Left renal pelvis (tissue), 4 donors: Measurements from ENCODE around the gene QSOX1. TPM values are rescaled to one million over a fixed set of nuclear protein-coding genes. Genes with fewer than 3 reads are reported as not detected.

Experiments
- DNase-seq, 4 donors: peaks; one replicate each; pipeline ENCODE4 v3.0.0-alpha.2; 2013; ENCODE audit warnings: low read depth in 4 of 4, low spot score in 3 of 4
- polyA plus RNA-seq, 4 donors: library from polyadenylated mRNA; unstranded; fragments of 120-200 nt; gene quantifications; one replicate each; pipeline ENCODE4 v1.2.1, GENCODE V29; 2013; ENCODE audit not compliant: insufficient read length in 4 of 4

Gene QSOX1
- polyA plus RNA-seq, 4 donors = 52.3 to 72.8 (median 58.7) TPM

DNA sequence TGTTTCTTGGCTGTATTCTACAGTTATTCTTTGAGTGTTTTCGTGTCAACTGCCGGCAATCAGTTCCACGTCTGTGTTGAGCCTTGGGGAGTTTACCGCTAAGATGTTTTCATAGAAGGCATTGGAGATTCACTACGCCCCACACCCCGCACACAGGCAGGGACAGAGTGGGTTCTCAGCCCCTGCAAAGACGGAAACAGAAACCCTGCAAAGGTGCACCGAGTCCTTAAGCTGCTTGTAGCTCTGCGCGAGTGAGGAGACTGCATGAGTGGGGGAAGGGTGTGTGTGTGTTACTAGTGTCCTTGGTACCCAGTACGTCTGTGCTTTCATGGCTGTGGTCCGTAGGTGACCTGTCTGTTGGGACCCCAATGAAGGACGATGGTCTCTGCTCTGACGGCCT, 77.3 kb downstream of the QSOX1 start:
- DNase-seq = no peak

DNA sequence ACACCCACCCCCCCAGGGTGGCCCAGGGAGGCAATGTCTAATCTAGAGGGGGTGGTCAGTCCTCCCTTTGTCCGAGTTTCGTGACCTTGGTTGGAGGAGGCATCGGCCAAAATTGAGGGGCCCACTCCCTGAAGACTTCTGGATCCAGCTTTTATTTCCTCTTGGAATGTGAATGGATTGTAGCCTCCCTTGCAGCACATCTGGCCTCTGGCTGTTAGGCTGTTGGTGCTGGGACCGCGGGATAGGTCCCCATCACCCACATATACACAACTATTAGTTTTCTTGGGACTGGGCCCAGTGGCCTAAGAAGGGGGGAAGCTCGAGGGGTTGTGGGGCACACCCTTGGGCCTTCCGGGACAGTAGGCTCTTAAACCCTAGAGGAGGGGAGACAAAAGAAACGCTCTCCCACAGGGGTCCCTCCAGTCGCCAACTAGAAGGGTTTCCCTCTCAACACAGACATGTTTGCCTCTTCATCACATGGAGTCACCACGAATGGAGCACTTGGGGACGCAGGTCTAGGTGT, 77.9 kb downstream of the QSOX1 start:
- DNase-seq = no peak

DNA sequence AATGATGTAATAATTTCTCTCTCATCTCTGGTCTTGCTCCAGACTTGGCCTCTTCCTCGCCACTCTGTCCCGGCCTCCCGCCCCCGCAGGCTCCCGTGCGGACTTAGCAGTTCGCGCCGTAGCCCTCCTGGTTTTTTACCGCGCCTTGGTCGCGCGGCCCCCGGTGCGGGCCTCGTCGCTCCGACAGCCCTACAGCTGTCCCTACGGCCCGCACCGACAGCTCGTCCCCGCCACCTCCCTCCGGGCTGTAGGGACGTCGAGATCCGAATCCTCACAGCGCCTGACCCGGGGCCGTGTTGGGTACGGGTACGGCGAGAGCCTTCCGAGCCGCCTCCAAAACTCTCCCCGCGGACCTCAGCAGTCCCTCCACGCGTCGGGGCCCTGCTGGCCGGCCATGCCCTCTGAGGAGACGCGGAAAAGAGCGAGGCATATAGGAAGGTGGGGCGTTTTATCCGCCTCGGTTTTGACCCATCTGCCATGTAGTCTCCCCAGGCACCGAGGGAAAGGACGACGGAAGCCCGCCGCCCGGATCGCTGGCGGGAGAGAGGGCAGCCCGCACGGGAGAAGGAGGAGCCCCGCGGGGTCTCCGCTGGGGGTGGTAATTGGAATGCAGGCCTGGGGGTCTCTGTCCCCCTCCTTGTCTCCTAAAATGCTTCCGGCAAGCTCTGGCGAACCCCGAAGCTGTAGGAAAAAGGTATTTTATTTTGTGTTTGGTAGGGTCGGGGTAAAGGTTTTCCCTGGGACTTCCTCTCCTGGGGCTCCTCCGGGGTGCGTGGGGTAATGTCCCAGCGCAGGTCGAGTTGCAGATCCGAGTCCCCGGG, 78.7 kb downstream of the QSOX1 start:
- no peak for DNase-seq

DNA sequence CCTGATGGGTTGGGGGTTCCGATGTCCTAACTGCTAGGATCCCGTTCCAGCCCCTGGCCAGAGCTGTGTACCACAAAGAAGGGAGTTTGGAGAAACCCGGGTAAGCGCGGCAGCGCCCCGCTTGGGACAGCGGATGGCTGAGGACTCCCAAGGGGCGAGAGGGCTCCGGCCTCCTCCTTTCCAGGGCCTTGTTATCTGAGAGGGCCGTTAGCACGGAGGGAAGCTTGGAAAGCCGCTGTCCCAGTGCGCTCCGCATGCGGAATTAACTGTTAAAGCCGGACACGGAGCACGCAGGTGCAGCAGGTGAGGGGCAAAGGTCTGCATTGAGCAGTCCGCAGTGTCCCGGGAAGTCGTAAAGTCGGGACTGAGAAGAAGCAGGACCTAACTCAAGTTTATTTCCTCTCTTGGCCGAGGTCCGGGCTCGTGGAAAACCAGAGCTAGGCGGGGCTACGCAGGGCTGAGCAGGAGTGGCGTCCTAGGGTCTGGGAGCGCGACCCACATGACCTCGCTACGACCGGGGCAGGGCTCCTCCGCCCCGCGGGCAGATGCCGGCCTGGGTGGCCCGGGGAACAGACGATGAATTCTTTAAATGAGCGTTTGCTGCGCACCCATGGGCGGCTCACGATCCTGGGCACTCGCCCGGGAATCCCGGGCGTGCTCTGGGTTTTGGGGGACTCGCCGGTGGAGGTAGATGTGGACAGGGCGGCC, 79.9 kb downstream of the QSOX1 start:
- DNase-seq = no peak

DNA sequence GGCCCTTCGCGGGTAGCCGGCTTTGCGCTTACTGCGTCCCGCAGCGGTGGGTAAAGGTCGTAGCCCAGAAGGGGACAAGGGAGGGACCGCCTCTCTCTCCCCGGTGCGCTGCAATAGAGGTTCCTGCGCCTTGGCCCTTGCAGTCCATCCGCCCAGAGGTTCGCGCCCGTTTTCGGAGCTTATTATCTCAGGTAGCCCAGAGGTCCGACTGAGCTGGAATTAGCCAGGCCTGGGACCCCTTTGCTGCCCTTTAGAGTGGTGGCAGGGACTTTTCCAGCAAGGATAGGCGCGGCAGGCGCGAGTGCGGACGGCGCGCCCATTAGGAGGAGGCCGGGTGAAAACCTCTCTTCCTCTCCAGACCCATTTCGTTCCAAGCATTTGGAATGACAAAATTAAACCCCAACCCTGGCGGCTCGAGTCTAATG, 80.4 kb downstream of the QSOX1 start:
- DNase-seq = no peak

DNA sequence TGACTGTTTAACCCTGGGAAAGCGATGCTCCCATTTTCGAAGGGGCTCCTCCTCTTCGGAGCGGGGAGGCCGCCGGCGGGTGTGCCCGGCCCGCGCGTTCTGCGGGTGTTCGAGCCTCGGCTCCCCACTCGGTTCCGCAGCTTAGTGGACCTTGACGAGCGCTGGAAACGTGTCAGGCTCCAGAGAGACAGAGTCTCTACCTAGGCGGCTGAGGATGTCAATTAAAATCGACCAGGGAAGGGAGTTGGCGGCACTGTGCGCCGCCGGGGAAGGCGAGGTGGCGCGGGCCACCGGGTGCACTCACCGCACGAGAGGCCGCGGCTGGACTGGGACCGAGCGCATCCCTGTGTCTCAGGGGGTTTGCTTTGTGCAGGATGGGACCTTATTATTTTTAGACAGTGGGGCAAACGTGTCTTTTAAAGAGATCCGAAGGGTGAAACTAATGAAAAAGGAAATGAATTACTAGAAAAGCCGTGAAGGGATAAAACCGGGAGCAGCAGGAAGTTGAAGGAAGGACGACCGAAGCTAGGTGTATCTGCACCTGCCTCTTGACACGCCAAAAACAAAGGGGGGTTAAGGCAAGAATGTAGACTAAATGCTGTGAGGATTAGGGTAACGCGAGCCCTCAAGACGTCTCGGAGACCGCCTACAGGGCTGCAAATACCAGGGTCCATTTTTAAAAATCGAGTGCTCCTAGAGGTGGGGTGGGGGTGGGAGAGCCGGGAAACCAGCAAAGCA, 81.0 kb downstream of the QSOX1 start:
- DNase-seq = no peak

DNA sequence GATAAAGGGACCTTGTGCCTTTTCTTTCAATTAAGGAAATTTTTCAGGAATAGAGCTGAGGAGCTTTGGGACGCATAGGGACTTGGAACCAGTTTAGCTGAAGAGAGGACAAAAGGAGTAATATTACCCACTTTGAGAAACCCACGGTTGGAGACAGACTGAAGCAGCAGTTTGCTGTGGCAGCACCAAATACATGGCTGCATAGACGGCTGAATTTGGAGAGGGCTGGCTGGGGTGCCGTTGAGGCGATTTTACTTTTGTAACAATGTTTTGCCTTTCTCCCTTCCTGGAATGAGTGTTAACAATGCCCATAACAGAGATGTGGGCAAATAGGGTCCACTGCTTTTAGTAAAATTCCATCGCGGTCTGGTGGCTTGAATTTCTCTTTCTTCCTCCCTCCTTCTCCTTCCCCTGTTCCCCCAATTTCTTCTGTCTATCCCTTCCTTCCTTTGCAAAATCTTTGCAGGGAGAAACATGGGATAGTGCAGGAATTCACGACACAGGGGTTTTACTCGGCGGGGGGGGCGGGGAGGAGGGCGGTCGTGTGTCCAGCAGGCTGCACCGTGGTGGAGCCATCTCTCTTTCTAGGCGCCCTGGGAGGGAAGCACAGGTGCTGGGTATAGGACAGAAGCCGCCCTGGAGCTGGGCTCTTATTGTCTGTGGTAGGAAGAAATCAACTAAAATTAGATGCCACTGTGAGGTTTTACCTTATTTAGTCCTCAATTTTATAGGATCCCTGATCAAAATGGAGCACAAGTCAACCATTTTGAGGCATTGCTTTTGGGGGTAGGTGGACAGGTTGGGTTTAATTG, 82.2 kb downstream of the QSOX1 start:
- no peak for DNase-seq

DNA sequence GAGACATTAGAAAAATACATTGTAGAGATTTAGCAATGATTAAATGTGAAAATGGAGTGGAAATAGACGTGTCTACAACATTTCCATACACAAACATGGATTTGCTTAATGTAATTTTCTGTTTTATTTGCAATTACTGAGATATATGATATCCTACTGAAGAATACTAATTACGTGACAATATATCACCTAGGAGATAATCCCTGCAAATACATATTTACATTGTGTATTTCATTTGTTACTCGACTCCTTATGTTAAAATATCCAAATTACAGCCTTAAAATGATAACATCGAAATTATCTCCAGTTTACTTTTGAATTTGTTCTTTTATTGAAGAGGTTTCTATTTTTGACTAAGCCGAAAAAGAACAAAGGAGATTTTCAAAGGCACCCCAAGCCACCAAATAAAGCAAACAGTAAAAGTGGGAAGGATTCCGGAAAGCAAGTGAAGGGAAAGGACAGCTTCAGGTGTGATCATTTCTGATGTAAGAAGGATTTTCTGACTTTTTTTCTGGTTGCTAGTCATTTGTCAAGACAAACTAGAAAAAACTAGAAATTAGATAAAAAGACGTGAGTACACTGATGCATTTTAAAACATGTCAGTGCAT, 83.3 kb downstream of the QSOX1 start:
- DNase-seq = no peak

DNA sequence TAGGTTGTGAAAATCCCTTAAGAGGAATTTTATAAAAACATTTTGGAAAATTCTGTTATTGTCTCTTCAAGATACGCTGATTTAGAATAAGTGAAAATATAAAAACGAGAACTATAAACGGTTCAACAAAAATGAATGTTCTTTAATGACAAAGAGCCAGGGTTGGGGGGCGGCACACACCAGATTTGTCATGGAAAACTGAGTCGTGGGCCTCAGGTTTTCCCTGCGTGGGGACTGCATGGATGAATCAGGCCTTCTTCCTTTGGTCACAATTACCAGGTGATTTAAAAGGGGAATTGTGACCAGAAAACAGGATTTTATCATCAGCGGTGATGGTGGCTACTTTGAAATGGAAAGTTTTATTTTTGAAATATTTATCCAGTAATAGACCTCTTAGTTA, 84.0 kb downstream of the QSOX1 start:
- no peak for DNase-seq

DNA sequence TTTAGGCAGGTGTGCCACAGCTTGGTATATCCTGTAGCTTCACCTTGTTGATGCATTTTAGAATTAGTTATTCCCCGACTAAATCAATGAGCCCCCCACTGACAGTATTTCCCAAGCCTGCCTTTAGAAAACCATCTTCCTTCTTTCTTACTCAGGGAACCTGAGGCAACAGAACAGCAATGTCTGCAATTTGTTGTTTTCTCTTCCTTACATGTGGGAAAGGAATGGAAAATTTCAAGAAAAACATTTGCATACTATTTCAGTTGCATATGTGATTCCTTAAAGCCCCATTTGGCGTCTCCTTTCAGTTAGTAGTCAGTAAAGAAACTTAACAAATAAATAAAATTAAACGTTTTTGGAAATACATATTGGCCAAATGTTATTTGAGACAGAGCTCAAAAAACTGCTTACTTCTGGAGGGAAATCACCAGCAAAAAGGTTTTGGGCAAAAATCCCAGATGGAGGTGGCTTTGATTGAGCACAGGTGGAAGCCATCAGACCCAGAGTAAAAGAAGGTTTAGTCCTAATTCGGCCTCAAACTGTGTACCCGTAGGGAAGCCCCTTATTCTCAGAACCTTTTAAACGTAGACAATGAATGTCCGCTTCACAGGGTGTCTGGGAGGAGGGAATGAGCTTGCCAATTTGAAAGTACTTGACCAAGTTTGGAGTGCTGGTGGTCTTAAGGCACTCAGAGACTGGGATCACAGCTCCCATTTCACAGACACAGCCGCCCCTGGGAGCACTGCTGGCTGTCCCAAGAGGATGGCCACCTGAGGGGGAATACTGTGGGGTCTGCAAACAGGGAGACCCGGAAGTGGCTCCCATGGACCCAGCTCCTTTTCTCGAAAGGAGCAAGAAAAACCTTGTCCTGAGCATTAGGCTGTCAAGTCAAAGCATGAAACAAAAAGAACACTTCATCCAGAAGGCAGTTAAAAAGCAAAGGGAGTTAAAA, 84.8 kb downstream of the QSOX1 start:
- no peak for DNase-seq

DNA sequence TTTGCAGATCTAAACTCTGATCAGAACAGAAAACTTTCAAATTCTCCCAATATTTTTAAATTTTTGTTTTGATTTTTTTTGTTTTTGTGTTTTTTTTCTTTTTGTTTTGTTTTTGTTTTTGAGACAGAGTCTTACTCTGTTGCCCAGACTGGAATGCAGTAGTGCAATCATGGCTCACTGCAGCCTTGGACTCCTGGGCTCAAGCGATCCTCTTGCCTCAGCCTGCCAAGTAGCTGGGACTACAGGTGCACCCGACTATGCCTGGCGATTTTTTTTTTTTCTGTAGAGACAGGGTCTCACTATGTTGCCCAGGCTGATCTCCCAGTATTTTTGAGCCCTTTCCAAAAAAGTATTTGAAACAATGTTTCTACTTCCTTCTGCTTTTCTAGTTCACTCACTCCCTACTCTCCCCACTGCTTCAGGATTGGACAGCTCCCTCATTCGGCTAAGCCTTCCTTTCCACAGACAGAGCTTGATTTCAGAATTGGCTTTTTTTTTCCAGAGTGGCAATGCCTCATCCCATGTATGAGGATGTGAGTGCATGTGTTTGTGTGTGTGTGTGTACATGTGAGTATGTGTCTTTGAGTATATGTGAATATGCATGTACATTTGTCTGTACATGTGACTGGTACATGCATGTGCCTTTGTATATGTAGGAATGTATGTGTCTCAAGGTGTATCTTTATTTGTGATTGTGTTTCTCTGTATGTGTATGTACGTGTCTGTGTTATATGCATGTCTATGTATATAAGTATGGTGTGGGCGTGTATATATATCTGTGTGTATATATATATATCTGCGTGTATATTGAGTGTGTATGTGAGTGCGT, 87.3 kb downstream of the QSOX1 start:
- no peak for DNase-seq

DNA sequence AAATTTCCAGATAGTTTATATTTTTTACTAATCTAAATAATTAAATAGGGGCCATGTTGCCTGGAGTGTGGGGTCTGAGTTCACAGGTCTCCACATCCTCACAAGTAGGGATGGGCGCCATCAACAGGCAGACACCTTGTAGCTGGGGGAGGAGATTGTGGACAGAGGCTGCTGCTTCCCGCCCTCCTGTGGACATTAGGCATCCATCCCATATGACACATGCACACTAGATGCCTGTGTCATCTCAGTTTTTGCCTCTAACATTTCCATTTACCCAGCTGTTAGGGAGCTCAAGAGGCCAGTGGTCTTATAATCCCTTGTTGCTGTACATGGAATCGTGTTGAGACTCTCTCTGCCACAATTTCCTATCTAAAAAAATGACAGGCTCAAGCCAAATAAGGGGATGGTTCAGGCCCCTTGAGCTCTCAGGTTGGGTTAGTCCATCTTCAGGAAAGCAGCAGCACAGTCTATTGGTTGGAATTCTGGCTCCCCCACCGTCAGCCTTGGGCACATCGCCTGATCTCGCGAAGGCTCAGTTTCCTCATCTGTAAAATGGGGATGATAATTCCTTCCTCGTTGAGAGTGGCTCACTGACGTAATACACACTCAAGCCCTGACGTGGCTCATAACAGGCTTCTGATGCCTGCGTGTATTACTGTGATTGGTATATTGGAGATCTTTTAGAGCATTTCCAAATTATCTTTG, 89.0 kb downstream of the QSOX1 start:
- no peak for DNase-seq

DNA sequence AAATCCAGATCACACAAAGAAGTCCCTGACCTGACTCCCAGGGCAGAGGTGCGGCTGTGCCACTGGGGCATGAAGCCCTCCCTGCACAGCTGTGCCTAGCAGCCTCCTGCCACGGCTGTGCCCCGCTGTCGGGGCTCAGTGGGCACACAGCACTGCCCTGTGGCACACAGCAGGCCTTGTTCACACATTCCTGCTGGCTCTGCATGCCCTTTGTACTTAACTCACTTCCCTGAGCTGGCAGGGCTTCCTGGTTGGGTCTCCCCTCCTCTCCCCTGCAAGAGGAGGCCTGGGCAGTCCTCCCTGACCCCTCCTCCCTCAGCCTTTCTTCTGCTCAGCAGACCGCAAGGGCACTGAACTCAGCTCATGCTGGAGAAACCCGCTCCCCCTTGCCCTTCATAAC, 90.2 kb downstream of the QSOX1 start:
- no peak for DNase-seq

DNA sequence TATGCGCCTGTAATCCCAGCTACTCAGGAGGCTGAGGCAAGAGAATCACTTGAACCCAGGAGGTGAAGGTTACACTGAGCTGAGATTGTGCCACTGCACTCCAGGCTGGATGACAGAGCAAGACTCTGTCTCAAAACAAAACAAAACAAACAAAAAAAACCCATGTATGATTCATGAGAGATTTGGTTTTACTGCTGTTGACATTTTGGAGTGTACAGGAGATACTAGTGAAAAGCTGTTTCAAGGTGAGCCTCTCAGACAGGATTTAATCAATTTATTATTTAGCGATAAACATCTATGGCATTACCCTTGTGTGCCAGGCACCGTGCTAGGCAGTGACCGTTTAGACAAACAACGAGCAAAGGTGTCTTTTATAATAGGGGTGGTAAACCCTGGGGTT, 91.9 kb downstream of the QSOX1 start:
- DNase-seq = no peak

DNA sequence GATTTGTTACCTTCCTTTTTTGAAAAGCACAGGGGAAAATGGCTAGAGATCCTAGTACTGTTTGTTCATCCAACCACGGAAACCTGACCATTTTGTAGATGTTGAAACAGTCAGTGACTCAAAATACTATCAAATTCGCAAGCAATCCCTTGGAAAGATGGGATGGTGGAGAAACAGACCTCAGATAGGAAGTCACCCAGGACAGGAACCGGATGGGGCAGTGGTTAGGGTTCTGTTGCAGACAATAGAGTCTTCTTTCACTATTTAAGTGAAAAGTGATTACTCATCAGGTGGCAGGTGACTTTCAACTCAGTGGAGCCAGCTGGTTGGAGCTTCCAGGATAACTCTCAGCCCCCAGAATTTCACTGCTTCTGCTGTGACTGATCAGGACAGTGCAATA, 92.4 kb downstream of the QSOX1 start:
- DNase-seq = no peak

DNA sequence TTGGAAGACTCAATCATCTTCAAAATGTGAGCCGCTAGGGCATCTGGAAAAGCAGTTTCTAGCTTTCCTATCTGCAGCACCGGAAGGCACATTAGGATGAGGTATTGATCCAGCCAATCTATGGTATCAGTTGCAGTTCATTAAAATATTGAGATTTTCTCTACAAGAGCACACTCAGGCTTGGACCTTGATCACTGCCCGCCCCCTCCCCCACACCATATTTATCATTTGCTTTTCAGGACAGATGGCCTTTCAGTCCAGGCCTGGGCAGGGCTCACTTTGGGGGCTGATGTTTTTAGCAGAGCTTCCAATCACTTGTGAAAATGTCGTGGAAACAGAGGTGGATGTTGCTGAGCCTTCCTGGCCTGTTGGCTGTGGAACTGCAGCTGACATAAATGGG, 92.9 kb downstream of the QSOX1 start:
- no peak for DNase-seq

DNA sequence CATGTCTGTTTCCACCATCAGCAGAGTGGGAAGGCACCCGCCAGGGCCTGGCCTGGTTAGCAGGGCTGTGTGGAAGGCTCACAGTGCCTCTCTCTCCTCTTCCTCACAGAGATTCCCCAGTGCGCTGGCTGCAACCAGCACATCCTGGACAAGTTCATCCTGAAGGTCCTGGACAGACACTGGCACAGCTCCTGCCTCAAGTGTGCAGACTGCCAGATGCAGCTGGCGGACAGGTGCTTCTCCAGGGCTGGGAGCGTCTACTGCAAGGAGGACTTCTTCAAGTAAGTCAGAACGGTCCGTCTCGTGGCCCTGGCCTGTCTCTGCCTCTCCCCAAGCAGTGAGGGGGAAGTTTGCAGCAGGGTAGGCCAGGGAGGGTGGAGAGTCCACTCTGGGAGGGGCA, 93.5 kb downstream of the QSOX1 start:
- no peak for DNase-seq
